OCI-LY3 (cell line): Measurements from ENCODE around the gene STAT6.

ENCODE experiments used
- CTCF ChIP-seq: fragments of 200-600, 300-600 bp; sonication (generic); IDR thresholded peaks from 2 replicates; pipeline ENCODE4 v1.5.1; 2014; ENCODE audit warnings: antibody characterized with exemption, low read length, low read depth
- EZH2phosphoT487 ChIP-seq: fragments of 200-600 bp; shearing (Covaris generic); IDR thresholded peaks from 2 replicates; pipeline ENCODE4 v1.6.1; 2018; ENCODE audit warnings: antibody characterized with exemption, mixed run types, low read depth

GRCh38 chr12:57158665-57159064, 47.5 kb upstream of the STAT6 start:
- TF ChIP-seq CTCF = no peak
- no peak for TF ChIP-seq EZH2phosphoT487
